ENCODE data around the gene ACP4.

ACP4 gene

DNA sequence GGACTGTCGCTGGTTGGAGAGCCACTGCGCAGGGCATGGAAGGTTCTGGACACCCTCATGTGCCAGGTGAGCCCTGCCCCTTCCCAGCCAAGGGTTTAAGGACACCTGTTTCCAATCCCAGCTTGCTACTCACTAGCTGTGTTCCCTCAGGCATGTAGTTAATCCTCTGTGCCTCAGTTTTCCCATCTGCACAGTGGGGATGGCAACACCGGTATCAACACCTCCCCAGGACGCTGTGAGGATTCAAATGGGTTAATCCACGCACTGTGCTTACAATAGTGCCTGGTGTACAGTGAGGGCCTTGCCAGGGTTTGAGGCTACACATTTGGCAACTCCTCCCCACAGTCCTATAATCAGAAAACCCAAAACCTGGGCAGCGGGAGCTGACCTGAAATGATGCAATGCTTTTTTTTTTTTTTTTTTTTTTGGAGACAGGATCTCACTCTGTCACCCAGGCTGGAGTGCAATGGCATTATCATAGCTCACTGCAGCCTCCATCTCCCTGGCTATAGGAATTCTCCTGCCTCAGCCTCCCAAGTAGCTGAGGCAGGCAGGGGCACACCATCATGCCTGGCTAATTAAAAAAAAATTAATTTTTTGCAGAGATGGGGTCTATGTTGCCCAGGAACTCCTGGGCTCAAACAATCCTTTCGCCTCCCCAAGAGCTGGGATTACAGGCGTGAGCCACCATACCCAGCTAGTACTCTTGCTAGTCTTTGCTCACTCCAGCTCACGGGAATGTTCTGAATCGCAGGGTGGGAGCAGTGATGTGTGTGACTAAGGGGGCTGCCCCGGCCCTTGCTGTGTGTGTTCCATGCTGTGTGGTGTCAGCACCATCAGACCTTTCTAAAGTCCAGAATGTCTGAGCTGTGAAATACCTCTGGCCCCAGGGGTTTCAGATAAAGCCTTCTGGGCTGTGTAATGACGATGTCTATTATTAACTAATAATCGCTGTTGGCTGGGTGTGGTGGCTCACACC lies 2.3 kb downstream of the ACP4 start:
- Histone ChIP-seq H3K4me3 (no peak overlapping the region), H3K27ac (no peak overlapping the region)
- no peak for DNase-seq (ENCODE audit: low spot score)
- no peak for TF ChIP-seq CTCF (IDR thresholded peaks at IDR 0.05)

DNA sequence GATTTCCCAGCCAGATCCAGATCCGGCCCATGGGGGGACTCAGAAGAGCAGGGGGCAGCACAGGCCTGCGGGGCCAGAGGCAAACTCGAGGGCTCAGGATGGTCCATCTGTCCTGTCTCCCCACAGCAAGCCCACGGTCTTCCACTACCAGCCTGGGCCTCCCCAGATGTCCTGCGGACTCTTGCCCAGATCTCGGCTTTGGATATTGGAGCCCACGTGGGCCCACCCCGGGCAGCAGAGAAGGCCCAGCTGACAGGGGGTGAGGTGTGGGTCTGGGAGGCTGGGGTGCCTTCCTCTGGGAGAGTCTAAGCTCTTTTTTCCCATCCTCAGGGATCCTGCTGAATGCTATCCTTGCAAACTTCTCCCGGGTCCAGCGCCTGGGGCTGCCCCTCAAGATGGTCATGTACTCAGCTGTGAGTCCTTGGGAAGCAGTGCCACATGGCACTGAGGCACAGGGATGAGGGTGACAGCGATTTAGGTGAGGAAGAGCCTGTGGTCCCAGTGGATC lies 3.4 kb downstream of the ACP4 start:
- no peak for TF ChIP-seq CTCF (IDR thresholded peaks at IDR 0.05)
- no peak for DNase-seq (ENCODE audit: low spot score)
- Histone ChIP-seq H3K27ac (no peak overlapping the region), H3K4me3 (no peak overlapping the region)

GRCh38 chr19:50794074-50794875 lies 4.1 kb downstream of the ACP4 start:
- no peak for DNase-seq (ENCODE audit: low spot score)
- Histone ChIP-seq H3K4me3 (no peak overlapping the region), H3K27ac (no peak overlapping the region)
- no peak for TF ChIP-seq CTCF (IDR thresholded peaks at IDR 0.05)

GRCh38 chr19:50794876-50795663 lies 4.9 kb downstream of the ACP4 start:
- Histone ChIP-seq H3K4me3 (no peak overlapping the region), H3K27ac (no peak overlapping the region)
- no peak for DNase-seq (ENCODE audit: low spot score)
- TF ChIP-seq CTCF (IDR thresholded peaks at IDR 0.05), result no peak

- H3K4me3 ChIP-seq, result no peak overlapping the region
- no peak for DNase-seq (ENCODE audit: low spot score)
- H3K27ac ChIP-seq, result no peak overlapping the region
- no peak for TF ChIP-seq CTCF (IDR thresholded peaks at IDR 0.05)
These were observed 5.5 kb downstream of the ACP4 start for GRCh38 chr19:50795664-50796073.

DNA sequence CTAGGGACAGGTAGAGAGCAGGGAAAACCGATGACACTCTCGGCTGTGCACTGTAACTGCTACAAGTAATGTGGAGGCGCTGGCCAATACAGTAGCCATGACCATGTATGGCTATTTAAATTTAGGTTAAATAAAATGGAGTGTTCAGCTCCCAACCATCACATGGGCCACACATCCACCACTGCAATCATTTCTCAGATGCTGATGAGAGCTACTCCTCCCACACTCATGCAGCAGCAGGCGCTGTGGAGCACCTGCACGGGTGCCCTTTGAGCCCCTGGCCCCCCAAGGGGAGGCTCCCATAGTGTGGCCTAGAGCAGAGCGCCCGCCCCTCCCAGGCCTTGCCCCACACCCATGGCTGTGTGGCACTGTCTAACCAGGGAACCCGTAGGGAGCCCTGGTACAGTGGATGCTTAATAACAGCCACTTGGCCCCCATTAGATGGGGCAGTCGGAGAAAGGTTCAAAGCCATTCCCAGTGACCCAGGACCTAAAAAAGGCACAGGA lies 6.0 kb downstream of the ACP4 start:
- DNase-seq (ENCODE audit: low spot score), result no peak
- H3K27ac ChIP-seq, result no peak overlapping the region
- no peak overlapping the region for H3K4me3 ChIP-seq
- TF ChIP-seq CTCF (IDR thresholded peaks at IDR 0.05), result no peak

Measured in coronary artery (tissue), 2 donors.